Measurements from ENCODE around the gene COL11A1. TPM values are rescaled to one million over a fixed set of nuclear protein-coding genes. Genes with fewer than 3 reads are reported as not detected.
"Not testable (repeated sequence)": the region's sequence is repeated elsewhere in the genome, so short reads cannot be mapped to it uniquely, and the experiment has no call there.

Gene COL11A1
- total RNA-seq, 2 donors from 2014 or later: 0.32 to 0.88 TPM

DNA sequence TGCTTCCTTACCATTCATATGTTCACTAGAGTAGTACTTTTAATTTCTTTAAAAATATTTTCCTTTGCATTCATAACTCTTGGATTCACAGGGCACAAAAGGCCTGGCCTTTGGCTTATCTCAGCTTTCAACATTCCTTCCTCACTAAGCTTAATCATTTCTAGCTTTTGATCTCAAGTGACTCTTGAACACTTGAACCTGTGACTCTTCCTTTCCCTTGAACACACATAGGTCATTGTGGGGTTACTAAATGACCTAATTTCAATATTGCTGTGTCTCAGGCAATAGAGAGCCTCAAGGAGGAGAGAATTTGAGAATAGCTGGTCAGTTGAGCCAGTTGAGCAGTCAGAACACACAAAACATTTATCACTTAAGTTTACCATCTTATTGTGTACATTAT lies 49.9 kb downstream of the COL11A1 start:
- Histone ChIP-seq H3K4me3 (no peak overlapping the region), H3K27me3 (no peaks in the 10 kb centered on the region), H3K9ac (ENCODE audit: low read depth in 2 of 2, low read length in 2 of 2) (no peak overlapping the region), H3K9me3 (no peaks in the 10 kb centered on the region), H3K4me1 (no peaks in the 10 kb centered on the region), H3K36me3 (no peaks in the 10 kb centered on the region), H3K27ac (no peak overlapping the region)
- intact Hi-C loops (cut with DNase I): no loop called here
- TF ChIP-seq, protein P1, sequence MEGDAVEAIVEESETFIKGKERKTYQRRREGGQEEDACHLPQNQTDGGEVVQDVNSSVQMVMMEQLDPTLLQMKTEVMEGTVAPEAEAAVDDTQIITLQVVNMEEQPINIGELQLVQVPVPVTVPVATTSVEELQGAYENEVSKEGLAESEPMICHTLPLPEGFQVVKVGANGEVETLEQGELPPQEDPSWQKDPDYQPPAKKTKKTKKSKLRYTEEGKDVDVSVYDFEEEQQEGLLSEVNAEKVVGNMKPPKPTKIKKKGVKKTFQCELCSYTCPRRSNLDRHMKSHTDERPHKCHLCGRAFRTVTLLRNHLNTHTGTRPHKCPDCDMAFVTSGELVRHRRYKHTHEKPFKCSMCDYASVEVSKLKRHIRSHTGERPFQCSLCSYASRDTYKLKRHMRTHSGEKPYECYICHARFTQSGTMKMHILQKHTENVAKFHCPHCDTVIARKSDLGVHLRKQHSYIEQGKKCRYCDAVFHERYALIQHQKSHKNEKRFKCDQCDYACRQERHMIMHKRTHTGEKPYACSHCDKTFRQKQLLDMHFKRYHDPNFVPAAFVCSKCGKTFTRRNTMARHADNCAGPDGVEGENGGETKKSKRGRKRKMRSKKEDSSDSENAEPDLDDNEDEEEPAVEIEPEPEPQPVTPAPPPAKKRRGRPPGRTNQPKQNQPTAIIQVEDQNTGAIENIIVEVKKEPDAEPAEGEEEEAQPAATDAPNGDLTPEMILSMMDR (IDR thresholded peaks at IDR 0.05): no peak
- DNase-seq: no peak

DNA sequence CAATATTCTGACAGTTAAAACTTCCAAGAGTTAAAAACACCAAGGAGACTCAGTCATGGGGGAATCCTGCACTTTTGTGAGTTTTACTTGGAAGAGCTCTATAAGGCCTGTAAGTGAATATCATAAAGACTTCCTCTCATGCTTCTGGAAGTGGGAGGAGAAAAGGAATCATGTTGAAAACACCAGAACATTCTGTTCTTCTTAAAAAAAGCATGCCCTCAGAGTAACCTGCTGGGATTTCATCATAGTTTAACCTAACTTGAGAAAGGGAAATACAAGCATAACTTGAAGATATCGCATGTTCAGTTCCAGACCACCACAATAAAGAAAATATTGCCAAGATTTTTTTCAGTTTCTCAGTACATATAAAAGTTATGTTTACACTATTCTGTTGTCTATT lies 51.9 kb downstream of the COL11A1 start:
- H3K27ac ChIP-seq: no peak overlapping the region
- TF ChIP-seq, protein P1 (IDR thresholded peaks at IDR 0.05): no peak
- intact Hi-C loops (cut with DNase I): no loop called here

DNA sequence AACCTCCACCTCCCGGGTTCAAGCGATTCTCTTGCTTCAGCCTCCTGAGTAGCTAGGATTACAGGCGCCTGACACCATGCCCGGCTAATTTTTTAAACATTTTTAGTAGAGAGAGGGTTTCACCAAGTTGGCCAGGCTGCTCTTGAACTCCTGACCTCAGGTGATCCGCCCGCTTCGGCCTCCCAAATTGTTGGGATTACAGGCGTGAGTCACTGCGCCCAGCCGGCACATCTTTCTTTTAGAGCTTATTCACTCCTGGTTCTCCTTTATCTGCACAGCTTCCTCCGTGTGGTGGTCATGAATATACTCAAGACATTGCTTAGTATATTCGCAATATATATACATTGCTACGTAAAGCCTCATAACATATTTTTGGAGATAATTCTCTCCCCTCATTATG lies 80.2 kb downstream of the COL11A1 start:
- H3K9ac ChIP-seq (ENCODE audit: low read depth in 2 of 2, low read length in 2 of 2); H3K9me3 ChIP-seq; H3K4me1 ChIP-seq; H3K27ac ChIP-seq; DNase-seq; H3K4me3 ChIP-seq; H3K36me3 ChIP-seq; H3K27me3 ChIP-seq; intact Hi-C loops (cut with DNase I): not testable (repeated sequence)

More for the DNA sequence above, 51.9 kb downstream of the COL11A1 start:
- Histone ChIP-seq H3K9ac (ENCODE audit: low read depth in 2 of 2, low read length in 2 of 2) (no peak overlapping the region), H3K4me3 (no peak overlapping the region), H3K9me3 (no peaks in the 10 kb centered on the region), H3K4me1 (no peaks in the 10 kb centered on the region), H3K36me3 (no peaks in the 10 kb centered on the region), H3K27me3 (no peaks in the 10 kb centered on the region)
- no peak for DNase-seq

DNA sequence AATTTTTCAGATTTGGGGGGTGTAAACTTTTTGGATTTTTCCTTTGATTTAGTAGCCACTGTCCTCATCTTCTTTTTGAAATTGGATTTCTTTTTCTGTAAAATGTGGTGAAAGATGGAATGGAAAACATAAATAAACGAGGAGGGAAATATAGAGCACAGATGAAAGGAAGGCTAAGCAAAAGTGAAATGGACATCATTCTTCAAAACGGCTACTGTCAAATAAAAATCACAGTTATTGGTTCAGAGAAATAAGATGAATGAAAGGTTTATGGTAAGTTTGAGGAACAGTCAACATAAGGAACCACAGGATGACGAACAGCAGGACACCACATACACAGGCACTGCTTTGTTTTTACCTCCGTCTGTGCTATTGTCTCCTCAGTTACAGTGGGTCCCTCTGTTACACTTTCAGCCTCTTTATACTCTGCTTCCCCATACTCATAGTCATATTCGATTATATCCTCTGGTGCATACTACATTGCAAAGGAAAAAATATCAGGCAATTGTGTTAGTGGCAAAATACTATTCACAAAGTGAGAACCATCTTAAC lies 82.4 kb downstream of the COL11A1 start:
- Histone ChIP-seq H3K4me3 (no peak overlapping the region), H3K4me1 (no peaks in the 10 kb centered on the region), H3K27me3 (no peaks in the 10 kb centered on the region), H3K36me3 (no peaks in the 10 kb centered on the region), H3K27ac (no peak overlapping the region), H3K9ac (ENCODE audit: low read depth in 2 of 2, low read length in 2 of 2) (no peak overlapping the region), H3K9me3 (no peaks in the 10 kb centered on the region)
- intact Hi-C loops (cut with DNase I): no loop called here
- no peak for DNase-seq
- TF ChIP-seq, protein P1 (IDR thresholded peaks at IDR 0.05): no peak

DNA sequence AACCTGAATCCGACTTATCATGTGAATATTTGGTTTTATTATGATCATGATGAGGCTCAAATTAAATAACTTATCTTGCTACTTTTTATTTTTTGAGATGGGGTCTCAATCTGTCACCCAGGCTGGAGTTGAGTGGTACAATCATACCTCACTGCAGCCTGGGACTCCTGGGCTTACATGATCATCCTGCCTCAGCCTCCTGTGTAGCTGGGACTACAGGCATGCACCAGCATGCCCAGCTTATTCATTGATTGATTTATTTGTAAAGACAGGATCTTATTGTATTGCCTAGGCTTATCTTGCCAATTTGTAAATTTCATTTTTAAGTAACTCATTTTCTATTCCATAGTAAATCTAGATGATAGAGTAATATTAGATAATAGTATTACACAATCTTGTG lies 84.3 kb downstream of the COL11A1 start:
- Histone ChIP-seq H3K27me3 (no peaks in the 10 kb centered on the region), H3K9ac (ENCODE audit: low read depth in 2 of 2, low read length in 2 of 2) (no peak overlapping the region), H3K36me3 (no peaks in the 10 kb centered on the region), H3K4me1 (no peaks in the 10 kb centered on the region), H3K27ac (no peak overlapping the region), H3K4me3 (no peak overlapping the region), H3K9me3 (no peaks in the 10 kb centered on the region)
- DNase-seq: no peak
- TF ChIP-seq, protein P1 (IDR thresholded peaks at IDR 0.05): no peak
- intact Hi-C loops (cut with DNase I): no loop called here

DNA sequence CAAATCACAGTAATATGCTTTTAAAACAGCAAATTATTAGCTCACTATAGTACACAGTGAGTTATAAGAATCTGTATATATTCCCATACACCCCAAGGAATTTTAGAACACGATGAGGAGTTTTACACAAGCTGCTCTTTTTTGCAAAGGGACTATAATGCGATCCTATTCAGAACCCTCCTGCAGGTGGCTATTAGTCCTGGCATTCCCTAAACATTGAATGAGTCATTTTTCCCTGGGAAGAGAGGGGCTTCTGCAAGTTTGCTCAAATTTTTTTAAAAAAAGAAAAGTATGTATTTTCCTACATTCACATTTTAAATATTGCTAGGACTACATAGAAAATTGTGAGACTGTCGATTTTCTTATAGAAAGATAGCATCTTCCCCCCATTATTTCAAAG lies 106.3 kb downstream of the COL11A1 start:
- no peaks in the 10 kb centered on the region for H3K9me3 ChIP-seq
- no peaks in the 10 kb centered on the region for H3K27me3 ChIP-seq
- no peak overlapping the region for H3K9ac ChIP-seq (ENCODE audit: low read depth in 2 of 2, low read length in 2 of 2)
- H3K4me1 ChIP-seq: no peaks in the 10 kb centered on the region
- TF ChIP-seq, protein P1 (IDR thresholded peaks at IDR 0.05): no peak
- no peak for DNase-seq
- intact Hi-C loops (cut with DNase I): no loop called here
- no peak overlapping the region for H3K27ac ChIP-seq
- no peaks in the 10 kb centered on the region for H3K36me3 ChIP-seq
- H3K4me3 ChIP-seq: no peak overlapping the region
